SJSA1 (cell line): ENCODE results near the gene WDR1. TPM values are rescaled to one million over a fixed set of nuclear protein-coding genes. Genes with fewer than 3 reads are reported as not detected.

Experiments
- DNase-seq, 2 experiments: peaks; one replicate each; pipeline ENCODE4 v3.0.0-alpha.2; 2015 to 2020; ENCODE audit warnings: low spot score in 2 of 2, low read depth in 1 of 2
- H3K27ac ChIP-seq: fragments of 250-450 bp; sonication (Bioruptor Pico); 2 replicates; pipeline ENCODE4 v1.5.1; 2020; ENCODE audit warnings: mild to moderate bottlenecking, moderate library complexity
- H3K27me3 ChIP-seq: fragments of 250-450 bp; sonication (Bioruptor Pico); replicated peaks from 2 replicates; pipeline ENCODE4 v1.5.1; 2020; ENCODE audit warnings: mild to moderate bottlenecking, moderate library complexity
- H3K36me3 ChIP-seq: fragments of 250-450 bp; sonication (Bioruptor Pico); 2 replicates; pipeline ENCODE4 v1.5.1; 2020; ENCODE audit warnings: mild to moderate bottlenecking
- H3K4me1 ChIP-seq: fragments of 250-450 bp; sonication (Bioruptor Pico); replicated peaks from 2 replicates; pipeline ENCODE4 v1.6.1; 2021; ENCODE audit warnings: mild to moderate bottlenecking
- H3K4me3 ChIP-seq: fragments of 250-450 bp; sonication (Bioruptor Pico); 2 replicates; pipeline ENCODE4 v1.5.1; 2020; ENCODE audit warnings: mild to moderate bottlenecking
- H3K9me3 ChIP-seq: fragments of 250-450 bp; sonication (Bioruptor Pico); replicated peaks from 2 replicates; pipeline ENCODE4 v1.5.1; 2020; ENCODE audit warnings: mild to moderate bottlenecking
- total RNA-seq: library from RNA; depleted of rRNA; stranded (reverse); fragments of >200 nt; shearing (Covaris generic); gene quantifications from 2 replicates; pipeline ENCODE4 v1.2.3, GENCODE V29; 2014

Gene WDR1
- total RNA-seq, 1 experiment from 2014 or later: 301 TPM

DNA sequence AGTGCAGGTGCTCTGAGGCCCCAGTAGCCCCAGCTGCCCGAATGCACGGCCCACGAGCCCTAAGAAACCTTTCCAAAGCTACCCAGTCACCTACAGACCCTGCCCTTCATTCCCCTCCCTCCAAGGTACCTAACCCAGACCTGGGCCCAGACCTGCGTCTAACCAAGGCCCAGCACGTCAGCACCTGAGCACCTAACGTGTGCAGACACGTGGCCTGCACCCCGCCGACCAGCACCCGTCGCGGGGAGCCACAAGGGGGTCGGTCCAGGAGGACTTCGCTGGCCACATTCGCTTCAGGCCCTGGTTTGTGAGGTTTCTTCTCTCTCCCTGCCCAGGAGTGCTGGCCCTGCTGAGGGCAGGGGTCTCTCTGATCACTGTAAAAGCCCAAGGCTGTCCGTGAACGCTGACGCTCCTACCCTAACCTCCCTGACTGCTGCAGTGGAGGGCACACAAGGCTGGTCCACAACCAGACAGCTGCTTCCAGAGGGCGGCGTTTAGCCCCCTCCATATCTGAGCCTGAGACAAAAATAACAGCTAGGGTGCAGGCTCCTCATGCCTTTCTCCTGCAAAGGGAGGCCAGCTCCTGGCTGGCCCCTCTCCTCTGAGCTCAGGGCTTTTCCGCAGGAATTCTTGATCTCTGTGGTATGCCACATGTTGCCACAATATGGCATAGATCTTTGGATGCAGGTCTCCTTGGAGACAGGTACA, 31.8 kb downstream of the WDR1 start:
- Histone ChIP-seq H3K4me3 (no peak overlapping the region), H3K36me3 (peaks cover 93% of the 10 kb centered on the region), H3K4me1 (no peaks in the 10 kb centered on the region), H3K27me3 (no peaks in the 10 kb centered on the region), H3K9me3 (no peaks in the 10 kb centered on the region), H3K27ac (no peak overlapping the region)
- no peak for DNase-seq

DNA sequence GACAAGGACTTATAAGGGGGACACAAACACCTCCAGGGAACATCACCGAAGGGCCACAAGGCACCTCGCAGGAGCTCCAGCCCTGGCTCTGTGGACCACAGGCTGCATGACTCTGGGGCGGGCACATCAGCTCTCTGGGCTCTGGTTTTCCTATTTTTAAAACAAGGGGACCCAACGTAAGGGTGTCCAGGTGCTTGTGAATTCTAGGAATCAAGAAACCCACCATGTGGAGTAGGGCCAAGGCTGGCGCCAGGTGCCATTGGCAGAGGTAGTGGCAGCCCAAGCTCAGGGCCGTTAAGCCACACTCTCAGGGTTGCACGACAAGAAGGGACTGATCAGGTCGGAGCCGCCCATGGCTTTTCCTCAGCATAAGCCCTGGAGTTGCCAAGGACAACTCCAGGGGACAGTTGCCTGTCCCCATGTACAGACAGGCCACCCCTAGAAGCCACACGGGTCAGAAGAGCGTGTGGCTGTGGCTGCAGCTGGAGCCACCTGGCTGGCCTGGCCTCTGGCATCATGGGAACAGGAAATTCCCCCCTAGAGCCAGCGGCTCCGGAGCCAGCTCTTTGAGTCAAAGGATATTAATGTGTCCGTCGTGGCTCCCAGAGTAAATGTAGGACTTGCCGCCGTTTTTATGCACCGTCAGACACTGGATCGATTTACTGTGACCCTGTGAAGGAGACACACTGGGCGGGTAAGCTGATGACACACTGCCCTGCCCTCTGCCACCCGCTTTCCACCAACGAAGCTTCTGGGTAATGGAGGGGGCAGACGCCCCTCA, 32.5 kb downstream of the WDR1 start:
- peaks cover 93% of the 10 kb centered on the region for H3K36me3 ChIP-seq
- H3K4me3 ChIP-seq: no peak overlapping the region
- H3K27ac ChIP-seq: no peak overlapping the region
- H3K27me3 ChIP-seq: no peaks in the 10 kb centered on the region
- H3K4me1 ChIP-seq: no peaks in the 10 kb centered on the region
- H3K9me3 ChIP-seq: no peaks in the 10 kb centered on the region
- DNase-seq: no peak

DNA sequence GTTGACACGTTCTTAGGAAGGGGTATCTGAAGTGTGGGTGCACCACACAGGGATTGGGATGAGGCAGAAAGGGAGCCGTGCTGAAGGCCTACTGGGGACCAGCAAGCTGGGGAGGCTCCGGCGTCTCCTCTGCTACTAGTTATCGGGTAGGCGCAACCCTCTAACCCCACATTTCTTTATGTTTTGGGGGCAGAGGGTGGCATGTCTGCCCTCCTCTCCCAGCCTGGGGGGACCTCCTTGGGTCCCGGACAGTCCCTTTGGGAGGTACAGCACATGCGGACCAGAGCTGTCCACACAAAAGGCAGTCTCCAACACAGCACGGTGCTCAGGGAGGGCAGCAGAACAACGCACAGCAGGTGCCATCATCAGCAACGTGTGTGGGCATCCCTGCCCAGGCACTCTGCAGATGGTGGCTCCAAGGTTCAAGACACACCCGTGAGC, 33.2 kb downstream of the WDR1 start:
- H3K4me3 ChIP-seq: no peak overlapping the region
- H3K4me1 ChIP-seq: no peaks in the 10 kb centered on the region
- no peak for DNase-seq
- peaks cover 91% of the 10 kb centered on the region for H3K36me3 ChIP-seq
- H3K27me3 ChIP-seq: no peaks in the 10 kb centered on the region
- H3K27ac ChIP-seq: no peak overlapping the region
- H3K9me3 ChIP-seq: no peaks in the 10 kb centered on the region

DNA sequence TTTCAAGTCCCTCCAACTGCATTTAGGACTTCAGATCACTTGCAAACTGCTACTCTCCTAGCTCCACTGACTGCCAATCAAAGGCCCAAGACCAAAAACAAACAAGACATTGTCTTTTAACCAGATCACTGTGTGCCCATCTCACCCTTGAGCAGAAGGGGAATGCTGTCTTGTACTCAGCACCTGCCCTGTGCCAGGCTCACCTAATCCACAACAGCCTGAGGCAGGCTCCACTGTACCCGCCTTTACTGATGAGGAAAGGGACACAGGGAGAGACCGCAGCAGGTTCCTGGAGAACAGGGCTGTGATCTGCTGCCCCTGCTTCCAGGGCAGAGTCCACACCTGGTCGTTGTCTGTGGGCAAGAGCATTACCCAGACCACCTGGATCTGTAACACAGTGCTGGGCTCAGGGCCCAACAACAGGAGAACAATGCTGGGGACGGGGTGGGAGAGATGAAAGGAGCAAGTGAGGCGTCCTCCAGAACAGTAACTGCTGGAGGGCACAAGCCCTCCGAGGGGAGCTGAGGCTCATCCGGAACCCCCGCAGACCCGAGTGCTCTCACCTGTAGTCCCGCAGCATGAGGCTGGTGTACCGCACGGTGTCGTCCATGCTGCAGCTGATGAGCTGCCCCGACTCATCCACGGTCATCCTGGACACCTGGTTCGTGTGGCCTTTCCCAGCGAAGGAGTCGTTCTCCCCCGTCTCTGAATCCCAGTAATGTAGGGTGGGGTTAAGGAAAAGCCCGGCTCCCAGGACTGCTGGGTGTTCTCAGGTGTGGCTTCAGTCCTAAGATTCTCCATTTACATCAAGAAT, 33.9 kb downstream of the WDR1 start:
- Histone ChIP-seq H3K9me3 (no peaks in the 10 kb centered on the region), H3K4me3 (no peak overlapping the region), H3K27me3 (no peaks in the 10 kb centered on the region), H3K36me3 (peaks cover 91% of the 10 kb centered on the region), H3K4me1 (no peaks in the 10 kb centered on the region), H3K27ac (no peak overlapping the region)
- no peak for DNase-seq

DNA sequence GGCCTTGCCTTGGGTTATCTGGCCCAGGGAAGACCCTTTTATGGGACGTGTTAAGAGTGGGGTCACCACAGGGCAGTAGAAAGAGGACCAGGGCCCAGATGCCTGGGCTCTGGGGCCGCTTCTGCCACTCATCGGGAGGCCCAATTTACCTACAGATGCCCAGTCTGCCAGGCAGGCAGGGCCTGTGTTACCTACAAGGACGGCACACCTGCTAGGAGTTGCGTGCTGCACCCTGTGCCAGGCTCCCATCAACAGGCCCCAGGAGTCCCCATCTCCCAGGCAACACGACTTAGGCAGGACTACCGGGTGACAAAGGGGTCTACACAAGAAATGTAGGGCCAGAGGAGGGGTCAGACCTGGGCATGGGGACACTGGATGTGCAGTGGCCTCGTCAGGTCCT, 34.6 kb downstream of the WDR1 start:
- Histone ChIP-seq H3K36me3 (peaks cover 91% of the 10 kb centered on the region), H3K4me3 (no peak overlapping the region), H3K27ac (no peak overlapping the region), H3K9me3 (no peaks in the 10 kb centered on the region), H3K4me1 (no peaks in the 10 kb centered on the region), H3K27me3 (no peaks in the 10 kb centered on the region)
- DNase-seq: no peak

DNA sequence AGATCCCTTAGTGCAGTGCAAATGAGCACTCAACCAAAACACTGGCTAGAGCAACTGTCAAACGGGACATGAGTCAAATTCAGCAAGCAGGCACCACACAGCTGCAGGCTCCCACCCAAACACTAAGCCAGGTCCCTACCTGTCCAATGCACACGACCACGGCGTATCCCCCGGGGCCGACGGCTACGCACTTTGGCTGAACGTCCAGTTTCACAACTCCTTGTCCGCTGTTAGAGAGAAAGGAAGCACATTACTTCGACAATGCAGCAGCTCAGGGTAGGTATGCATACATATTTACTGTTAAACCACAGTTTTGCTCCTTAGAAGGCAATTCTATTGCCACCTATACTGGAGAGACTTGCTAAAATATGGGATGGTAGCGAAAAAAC, 35.4 kb downstream of the WDR1 start:
- H3K4me3 ChIP-seq: no peak overlapping the region
- no peaks in the 10 kb centered on the region for H3K4me1 ChIP-seq
- H3K36me3 ChIP-seq: peaks cover 90% of the 10 kb centered on the region
- no peak overlapping the region for H3K27ac ChIP-seq
- no peaks in the 10 kb centered on the region for H3K9me3 ChIP-seq
- DNase-seq: no peak
- no peaks in the 10 kb centered on the region for H3K27me3 ChIP-seq

DNA sequence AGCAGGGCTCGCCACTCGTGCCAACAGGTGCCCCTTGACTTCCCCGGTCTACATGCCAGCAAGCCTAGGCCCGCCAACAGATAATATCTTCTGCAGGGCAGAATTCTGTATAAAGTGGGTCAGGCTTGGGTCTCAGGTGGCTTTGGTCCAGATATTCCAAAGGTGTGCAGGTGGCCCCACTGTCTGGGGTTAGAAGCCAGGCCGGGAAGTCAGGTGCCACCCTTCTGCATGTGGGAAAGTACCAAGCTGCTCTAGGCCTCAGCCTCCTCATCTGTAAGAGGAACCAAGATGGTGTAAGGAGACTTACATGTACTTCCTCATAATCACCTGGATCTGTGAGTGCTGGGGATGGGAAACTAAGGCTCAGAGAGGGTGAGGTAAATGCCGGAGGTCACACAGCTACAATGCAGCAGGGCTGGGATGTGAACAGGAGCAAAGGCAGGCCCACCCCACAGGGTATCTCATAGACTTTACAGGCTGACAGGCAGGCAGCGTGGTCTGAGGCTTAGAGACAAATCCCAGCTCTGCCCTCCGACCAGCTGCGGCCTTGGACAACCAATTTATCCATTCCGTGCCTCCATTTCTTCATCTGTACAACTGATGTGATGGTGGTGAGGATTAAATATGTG, 35.9 kb downstream of the WDR1 start:
- Histone ChIP-seq H3K36me3 (peaks cover 90% of the 10 kb centered on the region), H3K9me3 (no peaks in the 10 kb centered on the region), H3K4me3 (no peak overlapping the region), H3K27ac (no peak overlapping the region), H3K4me1 (no peaks in the 10 kb centered on the region), H3K27me3 (no peaks in the 10 kb centered on the region)
- no peak for DNase-seq

DNA sequence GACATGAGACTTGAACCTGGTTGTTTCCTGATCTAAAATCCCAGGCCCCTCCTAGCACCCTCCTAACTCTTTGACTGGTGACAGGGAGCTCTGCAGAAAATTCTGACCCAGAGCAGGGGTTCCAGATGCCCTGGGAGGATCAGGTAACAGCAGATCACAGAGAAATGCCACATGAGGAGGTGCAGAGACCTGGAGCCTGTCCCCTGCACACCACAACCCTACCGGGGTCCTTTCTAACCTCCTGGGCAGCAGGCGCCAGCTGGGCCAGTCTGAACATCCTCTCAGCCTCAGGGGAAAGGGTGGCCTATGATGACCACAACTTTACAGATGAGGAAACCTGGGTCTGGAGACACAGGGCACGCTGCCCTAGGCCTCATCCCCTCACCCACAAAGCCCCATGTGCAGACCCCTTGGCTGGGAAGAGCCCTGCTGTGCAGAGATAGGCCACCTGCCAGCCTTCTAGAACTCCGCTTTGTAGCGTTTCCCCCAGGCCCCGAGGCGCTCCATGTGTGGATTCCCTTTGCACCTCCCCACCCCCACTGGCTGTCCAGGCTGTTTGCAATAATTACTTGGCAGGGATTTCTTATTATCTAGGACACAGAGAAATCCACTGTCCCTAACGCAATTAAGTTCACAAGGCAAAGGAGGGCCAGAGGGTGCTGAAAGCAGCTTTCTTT, 36.5 kb downstream of the WDR1 start:
- H3K27ac ChIP-seq: no peak overlapping the region
- H3K36me3 ChIP-seq: peaks cover 90% of the 10 kb centered on the region
- no peaks in the 10 kb centered on the region for H3K4me1 ChIP-seq
- H3K9me3 ChIP-seq: no peaks in the 10 kb centered on the region
- H3K27me3 ChIP-seq: no peaks in the 10 kb centered on the region
- no peak overlapping the region for H3K4me3 ChIP-seq
- no peak for DNase-seq

DNA sequence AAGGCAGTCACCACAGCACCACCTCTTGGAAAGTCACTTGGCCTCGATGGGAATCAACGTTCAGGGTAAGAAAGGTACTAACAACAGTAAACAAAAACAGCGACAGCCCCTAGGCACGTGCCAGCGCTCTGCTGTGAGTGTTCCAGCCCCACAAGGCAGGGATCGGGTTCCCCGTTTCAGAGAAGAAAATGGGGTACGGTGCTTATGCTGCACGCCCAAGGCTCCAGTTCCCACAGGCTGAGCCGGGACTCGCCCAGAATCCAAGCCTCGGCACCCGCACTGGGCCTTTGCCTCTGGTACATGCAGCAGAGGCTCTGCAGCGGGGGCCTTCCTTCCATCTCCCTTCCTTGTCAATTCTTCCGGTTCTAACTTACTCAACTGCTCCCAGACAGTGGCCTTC, 37.3 kb downstream of the WDR1 start:
- H3K9me3 ChIP-seq: no peaks in the 10 kb centered on the region
- no peak for DNase-seq
- no peaks in the 10 kb centered on the region for H3K27me3 ChIP-seq
- no peaks in the 10 kb centered on the region for H3K4me1 ChIP-seq
- H3K4me3 ChIP-seq: no peak overlapping the region
- no peak overlapping the region for H3K27ac ChIP-seq
- peaks cover 90% of the 10 kb centered on the region for H3K36me3 ChIP-seq

DNA sequence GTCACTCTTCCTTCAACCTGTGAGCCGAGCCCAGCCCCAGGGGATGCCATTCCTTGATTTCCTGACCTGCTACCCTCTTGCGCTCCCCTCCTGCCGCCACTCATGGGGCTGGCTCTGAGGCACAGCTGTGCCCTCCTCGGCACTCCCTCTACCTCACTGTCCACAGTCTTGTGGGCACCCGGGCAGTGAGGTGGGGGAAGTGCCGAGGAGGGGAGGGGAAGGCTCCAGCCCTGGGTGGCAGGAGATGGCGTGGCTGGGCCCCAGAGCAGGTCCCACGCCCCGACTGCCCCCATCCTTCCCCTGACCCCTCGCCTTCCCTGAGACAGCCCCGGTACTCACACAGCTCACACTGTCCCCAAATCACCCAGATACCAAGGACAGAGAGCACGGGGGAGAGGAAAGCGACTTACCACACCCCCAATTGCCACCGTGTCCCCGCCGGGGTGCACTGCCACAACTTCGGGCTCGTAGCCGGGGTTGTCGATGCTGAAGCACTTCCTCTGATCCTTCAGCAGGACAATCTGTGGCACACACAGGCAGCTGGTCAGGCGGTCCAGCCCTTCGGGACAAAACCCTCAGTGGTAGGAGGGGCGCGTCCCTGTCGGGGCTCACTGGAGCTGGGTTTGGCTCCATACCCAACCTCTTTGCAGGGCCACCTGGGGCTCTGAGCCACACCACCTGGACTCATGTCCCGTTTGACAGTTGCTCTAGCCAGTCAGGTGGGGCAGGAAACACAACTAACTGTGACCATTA, 37.9 kb downstream of the WDR1 start:
- Histone ChIP-seq H3K27me3 (no peaks in the 10 kb centered on the region), H3K27ac (no peak overlapping the region), H3K9me3 (no peaks in the 10 kb centered on the region), H3K4me3 (no peak overlapping the region), H3K36me3 (peaks cover 92% of the 10 kb centered on the region), H3K4me1 (no peaks in the 10 kb centered on the region)
- DNase-seq: no peak

DNA sequence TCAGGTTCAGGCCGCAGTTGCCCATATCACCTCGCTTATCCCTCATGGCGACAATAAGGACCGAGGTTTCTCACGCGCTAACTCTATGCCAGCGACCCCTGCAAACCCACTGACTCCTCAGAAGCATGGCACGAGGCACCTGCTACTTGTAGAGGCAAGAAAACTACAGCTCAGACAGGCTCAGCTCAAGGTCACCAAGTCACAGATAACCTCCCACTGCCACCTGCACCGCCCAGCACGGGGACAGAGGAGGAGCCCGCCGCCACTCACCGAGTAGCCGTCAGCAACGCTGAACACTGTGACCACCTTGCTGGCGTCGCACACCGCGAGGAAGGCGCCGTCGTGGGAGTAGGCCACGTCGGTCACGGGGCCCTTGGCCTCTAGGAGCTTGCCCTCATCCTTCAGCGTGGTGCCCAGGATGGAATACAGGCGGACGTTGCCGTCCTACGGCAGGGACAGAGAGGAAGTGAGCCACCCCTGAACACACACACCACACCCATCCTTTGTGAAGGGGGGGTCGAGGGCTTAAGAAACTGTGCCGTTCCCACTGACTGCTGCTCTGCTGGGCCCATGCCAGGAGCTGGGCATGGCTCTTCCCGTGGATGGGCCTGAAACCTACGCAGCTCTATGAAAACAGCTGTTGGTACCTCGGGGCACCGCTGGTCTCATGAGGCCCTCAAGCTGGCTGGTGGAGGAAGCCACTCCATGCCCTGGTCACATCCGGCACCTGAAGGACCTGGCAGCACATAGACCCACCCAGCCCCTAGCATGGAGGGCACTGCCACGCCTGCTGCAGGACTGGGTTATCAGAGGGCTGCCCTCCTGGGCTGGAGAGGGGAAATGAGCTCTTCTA, 38.9 kb downstream of the WDR1 start:
- no peak overlapping the region for H3K4me3 ChIP-seq
- no peak for DNase-seq
- H3K9me3 ChIP-seq: no peaks in the 10 kb centered on the region
- H3K4me1 ChIP-seq: no peaks in the 10 kb centered on the region
- H3K27me3 ChIP-seq: no peaks in the 10 kb centered on the region
- no peak overlapping the region for H3K27ac ChIP-seq
- H3K36me3 ChIP-seq: peaks cover 89% of the 10 kb centered on the region

DNA sequence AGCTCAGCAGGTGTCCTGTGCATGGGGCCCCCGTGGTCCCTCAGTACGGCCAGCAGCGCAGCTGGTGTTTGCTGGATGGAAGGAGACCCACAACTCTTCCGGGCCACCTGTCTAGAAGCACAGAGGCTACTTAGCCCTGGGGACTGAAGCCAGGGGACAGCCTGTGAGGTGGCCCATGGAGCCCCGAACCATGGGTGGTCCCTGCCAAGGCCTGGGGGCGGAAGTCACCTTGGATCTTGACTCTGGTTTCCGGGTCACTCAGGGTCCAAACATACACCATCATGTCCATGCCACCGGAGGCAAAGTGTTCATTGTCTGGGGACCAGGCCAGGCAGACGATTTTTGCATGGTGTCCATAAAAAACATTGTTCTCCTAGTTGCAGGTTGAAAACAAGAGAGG, 39.5 kb downstream of the WDR1 start:
- Histone ChIP-seq H3K4me1 (no peaks in the 10 kb centered on the region), H3K36me3 (peaks cover 84% of the 10 kb centered on the region)
- DNase-seq: no peak

More for the DNA sequence above, 39.5 kb downstream of the WDR1 start:
- Histone ChIP-seq H3K27me3 (no peaks in the 10 kb centered on the region), H3K4me3 (no peak overlapping the region), H3K27ac (no peak overlapping the region), H3K9me3 (no peaks in the 10 kb centered on the region)
